ENCODE data around the gene EGFR.

The EGFR gene

DNA sequence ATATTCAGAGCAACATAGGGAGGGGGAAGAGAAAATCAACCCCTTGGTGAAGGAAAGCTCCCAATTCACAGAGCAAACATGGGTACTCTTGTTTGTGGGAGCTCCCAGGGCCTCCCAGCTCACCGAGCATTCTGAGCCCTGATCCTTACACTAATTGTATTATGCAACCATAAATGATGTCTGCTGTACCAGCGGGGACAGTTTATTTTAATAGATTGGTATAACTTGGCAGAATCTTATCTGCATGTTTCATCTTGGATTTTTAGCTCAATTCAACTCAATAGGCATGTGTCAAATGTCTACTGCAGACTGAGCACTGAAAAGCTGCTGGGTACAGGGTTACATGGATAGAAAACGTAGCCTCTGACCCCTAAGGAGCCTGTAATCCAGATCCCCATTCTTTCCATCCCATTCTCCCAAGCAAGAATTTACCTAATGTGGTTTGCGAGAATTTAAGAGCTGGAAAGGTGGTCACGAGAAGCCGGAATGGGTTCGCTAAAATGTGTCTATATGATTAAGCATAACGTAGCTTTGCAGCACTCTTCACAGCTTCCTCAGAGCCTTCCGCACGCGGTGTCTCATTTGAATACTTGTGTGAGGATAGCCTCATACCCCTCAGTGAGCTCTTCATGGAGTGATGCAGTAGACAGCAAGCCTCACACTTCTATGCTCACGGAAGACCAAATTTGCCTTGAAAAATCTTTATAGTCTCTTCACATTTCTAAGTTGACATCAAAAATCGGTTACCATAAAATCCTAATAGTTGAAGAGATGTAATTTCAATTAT lies 18.3 kb downstream of the EGFR start:
- DNase-seq (ENCODE audit: low read depth) = no peak

DNA sequence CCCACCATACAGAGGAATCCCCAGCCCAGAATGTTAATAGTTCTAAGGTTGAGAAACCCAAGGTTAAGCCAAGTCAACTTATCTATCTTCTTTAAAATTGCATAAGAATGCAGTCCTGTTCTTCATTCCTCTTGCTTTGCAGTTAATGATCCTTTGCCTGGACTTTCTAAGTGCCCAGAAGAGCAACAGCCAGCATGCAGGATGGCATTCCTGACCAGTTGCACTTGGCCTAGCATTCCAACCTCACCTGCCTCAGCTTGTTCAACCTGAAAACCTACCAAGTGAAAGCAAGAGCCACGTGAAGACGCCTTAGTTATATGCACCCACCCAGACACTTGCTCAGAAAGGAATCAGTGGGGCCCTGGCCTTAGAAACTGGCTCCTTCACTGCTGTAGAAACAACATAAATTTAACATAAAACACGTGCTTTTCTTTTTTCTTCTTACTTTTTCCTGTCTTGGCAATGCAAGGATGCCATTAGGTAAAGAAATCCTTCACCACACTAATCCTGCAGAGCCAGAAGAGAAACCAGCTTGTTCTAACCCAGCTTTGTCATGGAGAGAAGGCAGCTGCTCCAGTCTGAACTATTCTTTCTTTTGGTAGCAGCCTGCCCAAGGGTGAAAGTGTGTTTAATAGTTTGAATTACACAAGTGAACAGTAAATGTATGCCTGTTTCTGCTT lies 25.0 kb downstream of the EGFR start:
- DNase-seq (ENCODE audit: low read depth) = no peak

DNA sequence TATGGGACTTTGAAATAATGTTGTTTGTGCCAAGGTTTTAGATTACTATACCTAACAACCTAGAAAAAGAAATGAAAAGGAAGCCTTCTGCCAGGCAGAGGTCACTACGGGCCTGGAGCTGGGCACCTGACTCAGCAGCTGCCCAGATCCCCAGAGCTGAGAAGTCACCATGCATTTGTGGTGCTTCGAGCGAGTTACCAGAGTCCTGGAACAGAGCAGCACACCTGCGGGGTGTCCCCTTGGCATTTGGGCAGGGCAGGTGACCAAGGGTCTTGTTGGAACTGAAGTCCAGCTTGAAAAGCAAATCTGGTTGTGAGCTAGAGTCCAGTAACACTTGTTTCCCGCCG lies 25.5 kb downstream of the EGFR start:
- DNase-seq (ENCODE audit: low read depth) = no peak

DNA sequence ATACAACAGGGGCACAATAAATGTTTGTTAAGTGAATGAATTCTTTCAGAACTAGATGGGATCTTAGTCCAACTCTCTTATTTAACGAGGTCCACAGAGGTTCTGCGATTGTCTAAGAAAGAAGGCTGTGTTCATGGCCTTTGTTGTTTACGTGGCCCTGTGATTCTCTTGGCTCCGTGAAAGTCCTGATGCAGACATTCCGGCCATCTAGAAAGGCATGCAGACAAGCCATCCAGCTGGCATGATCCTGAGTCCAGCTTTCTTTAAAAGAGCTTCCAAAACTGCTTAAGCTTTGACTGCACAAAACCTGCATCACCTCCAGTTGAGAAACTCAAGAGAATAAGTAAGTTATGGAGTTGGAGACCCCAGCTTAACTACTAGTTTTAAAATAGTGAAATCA lies 26.0 kb downstream of the EGFR start:
- no peak for DNase-seq (ENCODE audit: low read depth)

DNA sequence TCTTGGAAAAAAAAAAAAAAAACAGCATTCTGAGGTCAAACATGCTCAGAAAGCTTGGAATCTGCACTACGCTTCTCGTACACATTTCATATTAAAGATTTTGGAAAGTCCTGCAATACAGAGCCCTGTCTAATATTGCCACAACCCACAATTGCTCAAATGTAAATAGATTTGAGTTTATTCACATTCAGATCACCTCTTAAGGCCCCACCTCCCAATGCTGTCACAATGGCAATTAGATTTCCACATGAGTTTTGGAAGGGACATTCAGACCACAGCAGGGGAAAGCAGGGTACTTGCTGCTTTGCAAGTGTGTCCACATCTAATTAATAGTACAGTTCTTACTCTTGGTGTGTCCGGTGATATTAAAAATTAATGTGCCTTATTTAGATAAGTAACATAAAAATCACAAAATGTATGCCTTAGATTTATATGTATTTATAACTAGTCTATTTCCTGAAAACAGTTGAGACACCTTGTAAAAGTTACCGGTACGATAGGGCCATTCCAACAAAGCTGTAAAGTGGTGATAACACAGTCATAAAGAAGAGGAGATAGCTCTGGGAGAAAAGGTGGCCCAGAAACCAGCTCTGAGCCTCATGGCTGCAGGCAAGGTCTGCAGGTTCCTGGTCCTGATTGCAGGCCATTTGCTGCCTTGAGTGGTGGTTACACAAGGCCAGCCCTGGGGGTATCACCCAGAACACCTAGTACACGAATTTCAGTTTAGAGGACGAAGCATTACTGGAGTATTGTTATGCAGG lies 27.9 kb downstream of the EGFR start:
- DNase-seq (ENCODE audit: low read depth) = no peak

DNA sequence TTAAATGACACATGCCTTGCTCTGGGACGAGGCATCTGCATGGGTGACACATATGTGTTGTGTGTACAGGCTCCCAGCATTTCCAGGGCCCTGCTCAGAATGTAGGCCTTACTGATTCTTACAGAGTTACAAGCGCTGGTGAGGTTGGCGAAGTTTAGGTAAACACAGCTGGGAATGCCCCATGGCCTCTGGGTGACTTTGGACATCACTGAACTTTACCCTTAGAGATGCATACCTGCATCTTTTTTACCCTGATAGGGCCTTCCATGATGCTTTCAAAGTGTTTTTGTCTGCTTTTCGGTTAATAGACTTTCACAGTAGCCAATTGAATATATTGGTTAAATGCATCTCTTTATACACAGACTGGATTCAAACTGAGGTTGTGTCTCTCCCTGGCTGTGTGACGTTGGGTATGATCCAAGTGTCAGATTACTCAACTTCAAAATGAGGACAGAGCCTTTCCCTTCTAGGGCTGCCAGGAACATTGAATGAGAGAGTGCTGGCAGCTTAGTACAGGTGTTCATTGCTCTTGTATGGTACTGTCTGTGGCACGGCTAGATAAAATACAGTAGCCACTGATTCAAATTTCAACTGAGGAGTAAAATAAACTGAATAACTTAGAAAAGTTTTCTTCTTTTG lies 29.5 kb downstream of the EGFR start:
- no peak for DNase-seq (ENCODE audit: low read depth)

DNA sequence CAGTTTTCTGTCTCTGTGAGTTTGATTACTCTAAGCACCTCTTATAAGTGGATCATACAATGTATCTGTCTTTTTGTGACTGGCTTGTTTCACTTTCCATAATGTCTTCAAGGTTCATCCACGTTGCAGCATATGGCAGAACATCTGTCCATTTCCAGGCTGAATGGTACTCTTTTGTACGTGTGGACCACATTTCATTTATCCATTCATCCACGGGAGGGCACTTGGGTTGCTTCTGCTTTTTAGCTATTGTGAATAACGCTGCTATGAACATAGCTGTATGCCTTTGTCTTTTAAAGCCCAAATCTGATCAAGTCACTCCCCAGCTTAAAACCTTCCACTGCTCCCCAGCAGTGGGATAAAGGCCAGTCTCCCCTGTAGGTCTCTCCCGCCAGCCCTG lies 31.5 kb downstream of the EGFR start:
- DNase-seq (ENCODE audit: low read depth) = no peak

DNA sequence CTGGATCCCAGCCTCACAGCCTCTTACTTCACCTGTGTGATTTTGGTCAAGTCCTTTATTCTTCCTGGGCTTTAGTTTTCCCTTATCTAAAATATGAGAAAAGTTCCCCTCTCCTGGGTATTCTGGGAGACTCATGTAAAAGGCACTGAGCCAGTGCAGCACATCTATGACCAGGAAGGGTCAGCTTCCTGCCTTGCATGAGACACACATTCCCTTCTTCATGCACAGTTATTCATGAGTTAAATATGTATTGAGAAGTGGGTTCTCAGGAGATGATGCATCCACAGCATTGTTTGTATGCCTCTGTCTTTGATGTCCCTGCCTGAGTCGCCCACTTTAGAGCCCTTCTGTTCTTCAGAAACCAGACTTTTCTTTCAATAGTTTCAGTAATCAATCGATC lies 33.3 kb downstream of the EGFR start:
- DNase-seq (ENCODE audit: low read depth) = no peak

DNA sequence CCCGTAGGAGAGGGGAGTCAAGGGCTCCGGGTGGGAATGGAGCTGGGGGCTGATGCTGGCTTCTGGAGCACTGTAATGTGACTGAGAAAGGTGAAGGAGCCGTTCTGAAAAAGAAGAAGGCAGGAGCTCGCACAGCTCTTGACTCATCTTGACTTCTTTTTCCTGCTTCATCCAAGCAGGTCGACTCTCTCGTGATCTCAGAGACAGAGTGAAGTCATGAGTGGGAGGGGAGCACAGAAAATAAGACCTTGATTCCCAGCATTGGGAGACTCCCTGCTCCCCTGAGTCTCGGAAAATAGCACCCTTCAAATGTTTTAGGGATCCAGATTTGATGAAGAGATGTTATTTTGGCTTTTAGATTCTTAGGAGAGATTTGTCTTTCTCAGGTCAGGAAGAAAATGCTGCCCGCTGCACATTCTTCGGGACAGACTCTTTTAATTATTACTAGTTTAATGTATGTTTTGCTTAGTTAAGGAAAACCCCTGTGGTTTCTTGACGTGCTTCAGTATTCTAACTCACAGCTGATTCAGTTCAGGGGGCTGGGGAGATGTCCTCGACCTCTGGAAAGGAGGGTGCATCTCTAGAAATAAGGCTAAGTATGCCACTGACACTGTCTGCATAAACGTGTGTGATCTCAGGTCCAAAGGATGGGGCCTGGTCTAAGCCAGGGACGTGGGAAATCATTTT lies 34.1 kb downstream of the EGFR start:
- DNase-seq (ENCODE audit: low read depth) = no peak

DNA sequence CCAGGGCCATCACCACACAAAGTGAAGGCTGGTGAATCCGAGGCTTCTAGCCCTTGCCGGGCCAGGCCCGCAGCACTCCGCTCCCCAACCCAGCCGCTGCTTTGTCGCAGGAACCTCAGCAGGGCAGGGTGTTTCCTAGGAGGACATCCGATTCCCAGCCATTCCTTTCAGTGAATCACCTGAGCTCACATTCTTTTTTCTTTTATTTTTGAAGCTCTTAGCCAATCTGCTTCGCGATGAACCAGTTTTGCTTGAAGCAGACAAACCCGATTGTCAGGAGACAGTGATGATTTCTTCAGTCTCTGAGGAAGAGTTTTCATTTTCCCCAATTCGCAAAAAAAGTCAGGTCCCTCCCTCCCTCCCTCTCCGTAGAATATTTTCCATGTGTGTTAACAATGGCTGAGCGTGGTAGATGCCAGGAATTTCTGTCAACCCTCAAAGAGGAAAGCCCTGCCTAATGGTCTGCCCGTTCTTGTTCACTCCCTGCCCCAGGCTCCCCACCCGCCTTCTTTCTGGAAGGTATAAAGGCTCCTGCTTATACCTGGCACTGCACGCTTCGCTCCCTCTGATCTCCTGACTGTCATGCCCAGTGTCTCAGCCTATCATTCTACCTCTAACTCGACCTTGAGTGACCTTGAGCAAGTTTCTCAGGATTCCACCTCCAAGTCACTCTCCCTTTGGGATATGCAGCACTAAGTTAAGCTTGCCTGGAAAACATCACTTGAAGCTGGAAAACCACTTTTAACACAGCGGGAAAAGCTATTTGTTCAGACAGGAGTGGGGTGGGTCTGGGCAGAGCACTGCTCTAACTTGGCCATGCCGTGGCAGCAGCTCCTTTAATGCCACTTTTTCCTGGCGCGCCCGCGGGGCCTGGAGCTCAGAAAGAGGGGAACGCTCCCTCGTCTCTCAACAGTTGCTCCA lies 35.1 kb downstream of the EGFR start:
- no peak for DNase-seq (ENCODE audit: low read depth)

DNA sequence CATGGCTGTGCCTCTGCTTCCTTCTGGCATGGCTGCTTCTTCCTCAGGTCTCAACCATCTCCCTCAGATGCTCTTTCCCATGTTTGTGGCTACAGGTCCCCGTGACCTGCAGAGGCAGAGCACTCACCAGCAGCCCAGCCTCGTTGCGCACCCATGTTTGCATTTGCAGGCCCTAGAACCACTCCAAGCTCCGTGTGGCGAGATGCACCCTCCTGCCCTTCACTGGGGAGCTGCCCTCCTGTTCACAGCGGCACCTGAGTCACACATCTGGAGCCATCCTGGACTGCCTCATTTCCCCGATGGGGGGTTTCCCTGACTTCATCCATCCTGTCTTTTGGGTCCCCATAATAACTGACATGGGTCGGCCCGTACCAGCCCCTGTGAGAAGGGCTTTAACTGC lies 35.9 kb downstream of the EGFR start:
- no peak for DNase-seq (ENCODE audit: low read depth)

DNA sequence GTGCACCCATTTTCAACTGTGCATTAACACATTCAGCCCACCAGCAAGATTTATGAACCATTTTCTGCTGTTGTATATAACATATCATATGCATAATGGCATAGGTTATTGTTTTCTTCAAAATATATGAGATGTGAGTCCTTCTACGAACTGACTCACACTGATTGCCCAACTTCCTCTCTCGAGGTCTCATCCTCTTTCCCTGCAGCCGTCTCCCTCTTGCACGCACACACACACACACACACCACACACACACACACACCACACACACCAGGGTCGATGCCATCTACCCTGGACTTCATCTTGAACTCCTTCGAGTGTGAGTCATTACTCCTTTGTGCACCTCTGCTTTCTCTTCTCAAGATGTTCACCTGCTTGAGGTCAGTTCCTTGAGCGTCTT lies 36.7 kb downstream of the EGFR start:
- DNase-seq (ENCODE audit: low read depth) = no peak

DNA sequence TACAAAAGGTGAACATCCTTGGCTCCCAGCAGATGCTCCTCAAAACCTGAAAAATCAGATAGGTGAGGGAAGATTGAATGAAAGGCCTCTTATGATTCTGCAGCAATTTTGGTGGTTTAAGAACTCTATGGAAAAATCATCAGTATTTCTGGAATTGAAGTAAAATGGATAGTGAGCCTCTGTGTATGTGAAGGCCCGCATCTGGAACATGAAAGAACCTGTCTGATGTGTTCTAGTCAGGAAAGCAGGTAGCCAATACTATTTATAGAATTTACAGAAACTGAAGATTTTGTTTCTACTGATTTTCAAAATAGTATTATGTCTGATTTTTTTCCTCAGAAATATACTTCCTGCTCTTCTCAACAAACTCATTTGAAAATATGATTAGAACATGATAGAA lies 37.3 kb downstream of the EGFR start:
- no peak for DNase-seq (ENCODE audit: low read depth)

DNA sequence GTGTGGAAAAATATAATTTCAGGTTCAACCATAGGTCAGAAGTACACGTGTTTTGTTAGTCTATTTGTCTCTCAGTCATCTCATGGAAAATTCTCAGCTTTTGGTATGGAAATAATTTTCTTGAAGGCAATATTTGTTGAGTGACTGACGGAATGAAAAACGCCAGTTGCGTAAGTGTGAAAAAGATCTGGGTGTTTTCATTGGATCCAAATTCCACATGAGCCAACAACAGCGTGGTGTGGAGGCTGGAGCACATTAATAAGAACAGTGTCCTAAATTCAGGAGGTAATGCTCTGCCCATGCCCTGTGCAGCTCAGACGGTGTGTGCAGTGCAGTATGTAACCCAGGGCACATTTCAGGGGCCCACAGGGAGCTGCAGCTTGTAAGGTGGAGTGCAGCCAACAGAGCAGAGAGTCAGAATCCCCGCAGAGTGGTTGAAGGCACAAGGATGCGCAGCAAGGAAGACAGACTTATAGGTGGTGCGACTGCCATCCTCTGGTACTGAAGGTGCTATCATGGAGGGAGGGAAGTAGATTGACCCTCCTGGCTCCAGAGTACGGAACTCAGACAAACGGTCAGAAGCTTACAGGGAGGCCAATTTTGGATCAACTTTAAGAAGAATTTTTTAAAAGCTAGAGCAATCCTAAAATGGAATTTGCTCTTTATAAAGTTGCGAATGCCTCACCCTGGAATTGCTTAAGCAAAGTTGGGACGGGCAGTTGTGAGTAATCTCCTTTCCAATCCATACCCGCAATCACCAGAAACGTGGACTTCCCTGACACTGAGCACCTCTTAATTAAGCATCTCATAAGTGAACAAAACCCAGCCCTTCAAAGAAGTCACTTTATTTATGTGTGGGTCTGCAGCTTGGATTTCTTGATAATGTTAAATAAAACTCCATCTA lies 38.0 kb downstream of the EGFR start:
- DNase-seq (ENCODE audit: low read depth) = no peak

DNA sequence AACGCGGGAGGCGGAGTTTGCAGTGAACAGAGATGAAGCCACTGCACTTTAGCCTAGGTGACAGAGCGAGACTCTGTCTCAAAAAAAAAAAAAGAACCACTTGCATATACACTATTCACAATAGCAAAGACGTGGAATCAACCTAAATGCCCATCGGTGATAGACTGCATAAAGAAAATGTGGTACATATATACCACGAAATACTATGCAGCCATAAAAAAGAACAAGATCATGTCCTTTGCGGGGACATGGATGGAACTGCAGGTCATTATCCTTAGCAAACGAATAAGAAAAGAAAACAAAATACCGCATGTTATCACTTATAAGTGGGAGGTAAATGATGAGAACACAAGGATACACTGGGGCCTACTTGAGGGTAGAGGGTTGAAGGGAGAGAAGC lies 39.5 kb downstream of the EGFR start:
- no peak for DNase-seq (ENCODE audit: low read depth)

DNA sequence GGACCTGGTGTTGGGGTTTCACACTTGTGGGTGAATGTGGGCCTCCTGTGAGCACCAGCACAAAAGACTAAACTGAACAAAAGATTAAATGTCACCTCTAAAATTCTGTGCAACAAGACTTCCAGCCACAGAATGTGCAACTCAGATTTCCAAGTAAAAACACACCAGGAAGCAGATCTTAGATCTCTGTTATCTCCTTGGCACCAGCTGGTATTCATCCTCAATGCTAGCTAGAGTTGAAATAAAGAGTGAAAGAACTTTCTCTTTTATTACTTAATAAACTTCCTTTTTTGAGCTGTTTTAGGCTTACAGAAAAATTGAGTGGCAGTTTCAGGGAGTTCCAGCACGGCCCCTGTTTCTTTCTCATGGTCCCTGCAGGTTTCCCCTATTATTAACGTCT lies 40.2 kb downstream of the EGFR start:
- DNase-seq (ENCODE audit: low read depth) = no peak

DNA sequence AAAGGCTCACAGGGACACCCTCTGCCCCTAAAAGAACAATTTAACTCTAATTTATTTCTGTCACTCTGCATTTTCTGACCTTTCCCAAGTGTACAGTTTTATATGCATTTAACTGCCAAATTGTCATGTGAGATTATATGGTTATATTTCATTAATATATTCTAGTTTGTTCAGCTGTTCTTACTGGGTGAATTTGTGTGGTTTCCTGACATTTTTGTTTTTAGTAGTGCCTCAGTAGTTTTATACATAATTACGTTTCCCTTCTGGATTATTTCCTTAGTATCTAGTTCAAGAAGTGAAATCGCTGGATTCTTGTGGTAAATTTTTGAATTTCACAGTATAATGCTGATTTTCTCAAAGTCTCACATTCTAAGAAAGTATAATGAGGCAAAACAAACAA lies 41.3 kb downstream of the EGFR start:
- DNase-seq (ENCODE audit: low read depth) = no peak

DNA sequence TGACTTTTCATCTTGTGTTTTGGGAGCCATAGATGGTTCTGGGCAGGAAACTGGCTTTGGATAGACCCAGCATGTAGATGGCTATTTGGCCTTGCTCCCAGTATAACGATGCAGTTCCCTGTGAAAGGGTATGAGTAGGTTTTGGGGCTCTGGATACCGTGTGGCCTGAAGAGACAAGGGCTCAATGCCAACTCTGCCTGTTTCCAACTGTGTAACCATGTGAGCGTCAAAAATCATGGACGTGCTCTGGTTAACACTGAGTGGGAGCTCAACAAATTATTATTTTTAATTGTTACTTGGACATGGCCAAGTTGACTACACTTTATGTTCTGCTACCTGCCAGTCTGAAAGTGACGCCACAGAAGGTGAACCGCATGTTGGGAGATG lies 41.8 kb downstream of the EGFR start:
- no peak for DNase-seq (ENCODE audit: low read depth)

DNA sequence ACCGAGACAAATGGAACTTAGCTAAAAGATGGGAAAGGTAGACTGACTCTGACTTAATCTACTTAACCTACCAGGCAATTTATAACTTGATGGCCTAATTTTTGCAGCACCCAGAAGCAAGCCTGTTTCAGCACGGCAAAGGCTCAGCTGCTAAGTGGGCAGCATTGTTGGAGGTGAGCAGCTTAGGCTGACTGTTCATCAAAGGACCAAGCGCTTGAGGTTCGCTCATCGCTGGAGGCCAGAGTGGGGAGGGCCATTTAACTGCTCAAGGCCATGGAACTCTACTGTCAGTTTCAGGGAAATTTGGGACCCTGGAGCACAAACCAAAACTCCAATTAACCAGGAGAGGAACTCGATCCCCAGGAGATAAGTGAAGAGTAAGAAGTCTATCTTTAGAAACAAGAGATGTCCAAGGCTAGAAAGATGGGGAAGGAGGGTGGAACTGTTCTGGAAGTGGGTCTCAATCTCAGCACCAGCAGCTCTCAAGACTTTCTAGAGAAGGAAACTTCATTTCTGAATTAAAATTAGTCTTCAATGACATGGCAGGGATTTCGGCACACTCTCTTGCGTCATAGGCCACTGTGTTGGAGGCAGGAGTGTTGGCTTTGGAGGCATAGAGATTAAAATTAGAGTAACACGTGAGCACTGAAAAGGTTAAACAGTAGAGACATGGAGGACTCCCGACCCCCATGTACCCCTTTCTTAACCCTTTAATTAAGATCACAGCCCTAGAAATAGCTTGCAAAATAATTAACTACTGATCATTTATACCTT lies 43.1 kb downstream of the EGFR start:
- DNase-seq (ENCODE audit: low read depth) = no peak

All from T follicular helper cell (primary cell).